Progenitor cell of endocrine pancreas (in vitro differentiated cells): ENCODE measurements around the gene PRR16. TPM values are rescaled to one million over a fixed set of nuclear protein-coding genes. Genes with fewer than 3 reads are reported as not detected.

Experiments used
- DNase-seq: peaks from one replicate; pipeline ENCODE4 v3.0.0; 2021; ENCODE audit warnings: low spot score; ENCODE audit not compliant: unreplicated experiment
- H3K27ac Mint-ChIP-seq: 2 replicates; pipeline ENCODE4 v1.8.0; 2021; ENCODE audit warnings: mild to moderate bottlenecking, moderate library complexity, mixed read lengths
- H3K27me3 Mint-ChIP-seq: 2 replicates; pipeline ENCODE4 v1.8.0; 2021; ENCODE audit warnings: mixed read lengths
- H3K36me3 Mint-ChIP-seq: 2 replicates; pipeline ENCODE4 v1.8.0; 2022; ENCODE audit warnings: mixed read lengths; ENCODE audit not compliant: insufficient read depth
- H3K4me1 Mint-ChIP-seq: 2 replicates; pipeline ENCODE4 v1.8.0; 2021; ENCODE audit warnings: low read depth, mixed read lengths
- H3K4me3 Mint-ChIP-seq: 2 replicates; pipeline ENCODE4 v1.8.0; 2021; ENCODE audit warnings: low read depth, mild to moderate bottlenecking, moderate library complexity, mixed read lengths
- H3K9me3 Mint-ChIP-seq: 2 replicates; pipeline ENCODE4 v1.8.0; 2021; ENCODE audit warnings: low read depth, mixed read lengths
- total RNA-seq: library from RNA; stranded (reverse); gene quantifications from 2 replicates; pipeline ENCODE4 v1.2.1, GENCODE V29; 2021
- TF ChIP-seq, protein P1 (sequence below): fragments of 200-600 bp; sonication (generic); IDR thresholded peaks from one replicate; pipeline ENCODE4 v1.5.0; 2021; ENCODE audit warnings: antibody characterized with exemption, mild to moderate bottlenecking; ENCODE audit not compliant: unreplicated experiment

Gene PRR16
- total RNA-seq, 1 donor from 2014 or later, result not detected

DNA sequence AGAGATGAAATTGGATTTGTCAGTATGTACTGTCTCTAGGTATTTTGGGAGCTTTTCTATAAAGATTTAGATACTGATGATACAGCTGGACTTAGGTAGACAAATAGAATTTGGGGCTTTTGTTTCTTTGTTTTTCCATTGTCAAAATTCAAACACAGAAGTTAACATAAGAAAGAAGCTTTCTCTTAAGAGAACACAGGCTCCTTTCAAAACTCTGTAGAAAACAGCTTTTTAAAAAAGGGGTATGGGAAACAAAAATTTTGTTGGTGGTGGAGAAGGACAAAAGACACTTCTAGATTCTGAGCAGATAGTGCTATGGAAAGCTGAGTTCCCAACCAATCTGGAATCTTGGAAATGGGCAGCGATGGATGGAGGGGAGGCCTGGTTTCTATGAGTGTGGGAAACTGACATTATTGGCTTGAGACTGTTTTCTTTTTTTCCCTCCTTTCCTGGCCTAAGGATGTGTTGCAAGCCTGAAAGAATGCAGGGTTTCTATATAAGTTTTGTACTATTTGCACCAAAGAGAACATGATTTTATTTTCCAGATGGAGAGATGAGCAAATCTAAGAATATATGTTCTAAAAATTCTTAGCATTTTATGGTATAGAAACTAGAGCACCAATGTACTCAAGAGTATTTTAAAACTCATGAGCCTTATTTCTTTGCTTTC lies 240.0 kb downstream of the PRR16 start:
- no peak for DNase-seq
- Mint-ChIP-seq H3K36me3 (no peaks in the 10 kb centered on the region), H3K4me3 (no peak overlapping the region), H3K27ac (no peak overlapping the region), H3K4me1 (peaks cover 18% of the 10 kb centered on the region), H3K9me3 (peaks cover 3% of the 10 kb centered on the region), H3K27me3 (peaks cover 50% of the 10 kb centered on the region)
- TF ChIP-seq, protein P1, sequence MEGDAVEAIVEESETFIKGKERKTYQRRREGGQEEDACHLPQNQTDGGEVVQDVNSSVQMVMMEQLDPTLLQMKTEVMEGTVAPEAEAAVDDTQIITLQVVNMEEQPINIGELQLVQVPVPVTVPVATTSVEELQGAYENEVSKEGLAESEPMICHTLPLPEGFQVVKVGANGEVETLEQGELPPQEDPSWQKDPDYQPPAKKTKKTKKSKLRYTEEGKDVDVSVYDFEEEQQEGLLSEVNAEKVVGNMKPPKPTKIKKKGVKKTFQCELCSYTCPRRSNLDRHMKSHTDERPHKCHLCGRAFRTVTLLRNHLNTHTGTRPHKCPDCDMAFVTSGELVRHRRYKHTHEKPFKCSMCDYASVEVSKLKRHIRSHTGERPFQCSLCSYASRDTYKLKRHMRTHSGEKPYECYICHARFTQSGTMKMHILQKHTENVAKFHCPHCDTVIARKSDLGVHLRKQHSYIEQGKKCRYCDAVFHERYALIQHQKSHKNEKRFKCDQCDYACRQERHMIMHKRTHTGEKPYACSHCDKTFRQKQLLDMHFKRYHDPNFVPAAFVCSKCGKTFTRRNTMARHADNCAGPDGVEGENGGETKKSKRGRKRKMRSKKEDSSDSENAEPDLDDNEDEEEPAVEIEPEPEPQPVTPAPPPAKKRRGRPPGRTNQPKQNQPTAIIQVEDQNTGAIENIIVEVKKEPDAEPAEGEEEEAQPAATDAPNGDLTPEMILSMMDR, result no peak

GRCh38 chr5:120706877-120707276 lies 242.8 kb downstream of the PRR16 start:
- H3K36me3 Mint-ChIP-seq, result peaks cover 1% of the 10 kb centered on the region
- H3K4me1 Mint-ChIP-seq, result peaks cover 18% of the 10 kb centered on the region
- H3K27ac Mint-ChIP-seq, result no peak overlapping the region
- H3K4me3 Mint-ChIP-seq, result no peak overlapping the region
- H3K27me3 Mint-ChIP-seq, result peaks cover 24% of the 10 kb centered on the region
- TF ChIP-seq, protein P1, result no peak
- peaks cover 4% of the 10 kb centered on the region for H3K9me3 Mint-ChIP-seq
- no peak for DNase-seq

DNA sequence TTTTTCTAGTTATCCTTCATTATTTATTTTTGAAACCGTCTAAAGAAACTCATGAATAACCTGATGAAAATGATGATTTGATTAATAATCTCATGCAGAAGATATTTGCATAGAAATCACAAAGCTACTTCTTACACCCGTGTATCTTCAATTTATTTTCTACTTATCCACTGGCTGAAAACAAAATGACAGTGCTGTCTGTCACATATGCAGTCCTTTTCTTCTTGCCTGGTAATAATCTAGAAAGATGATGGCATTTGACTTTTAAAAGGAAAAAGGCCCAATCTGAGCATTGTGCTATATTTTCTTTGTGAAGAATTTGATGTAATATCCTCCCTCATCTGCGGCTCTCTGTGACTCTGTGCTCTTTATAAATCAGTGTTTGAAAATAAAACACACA lies 253.3 kb downstream of the PRR16 start:
- no peaks in the 10 kb centered on the region for H3K36me3 Mint-ChIP-seq
- no peaks in the 10 kb centered on the region for H3K9me3 Mint-ChIP-seq
- H3K4me3 Mint-ChIP-seq, result no peak overlapping the region
- H3K27ac Mint-ChIP-seq, result no peak overlapping the region
- TF ChIP-seq, protein P1, result no peak
- H3K4me1 Mint-ChIP-seq, result no peaks in the 10 kb centered on the region
- no peaks in the 10 kb centered on the region for H3K27me3 Mint-ChIP-seq
- no peak for DNase-seq

DNA sequence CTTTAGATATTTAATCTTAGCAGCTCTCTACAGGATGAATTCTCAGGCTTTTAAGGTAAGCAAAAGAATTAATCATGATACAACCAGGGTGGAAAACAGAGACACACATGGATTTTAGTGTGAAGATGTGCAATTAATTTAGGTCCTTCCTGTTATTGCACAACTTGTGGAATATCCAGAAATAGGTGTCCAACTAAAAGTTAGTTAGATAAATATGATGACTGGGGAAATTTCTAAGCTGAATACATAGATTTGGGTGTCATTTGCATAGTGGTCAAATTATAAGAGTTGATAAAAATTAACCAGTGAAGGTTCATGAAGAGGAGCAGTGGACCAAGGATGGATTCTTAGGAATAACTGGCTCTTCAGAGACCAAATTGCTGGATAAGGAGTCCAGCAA lies 266.1 kb downstream of the PRR16 start:
- Mint-ChIP-seq H3K9me3 (no peaks in the 10 kb centered on the region), H3K4me1 (peaks cover 3% of the 10 kb centered on the region), H3K27me3 (no peaks in the 10 kb centered on the region), H3K27ac (no peak overlapping the region), H3K4me3 (no peak overlapping the region), H3K36me3 (no peaks in the 10 kb centered on the region)
- no peak for DNase-seq
- TF ChIP-seq, protein P1, result no peak

DNA sequence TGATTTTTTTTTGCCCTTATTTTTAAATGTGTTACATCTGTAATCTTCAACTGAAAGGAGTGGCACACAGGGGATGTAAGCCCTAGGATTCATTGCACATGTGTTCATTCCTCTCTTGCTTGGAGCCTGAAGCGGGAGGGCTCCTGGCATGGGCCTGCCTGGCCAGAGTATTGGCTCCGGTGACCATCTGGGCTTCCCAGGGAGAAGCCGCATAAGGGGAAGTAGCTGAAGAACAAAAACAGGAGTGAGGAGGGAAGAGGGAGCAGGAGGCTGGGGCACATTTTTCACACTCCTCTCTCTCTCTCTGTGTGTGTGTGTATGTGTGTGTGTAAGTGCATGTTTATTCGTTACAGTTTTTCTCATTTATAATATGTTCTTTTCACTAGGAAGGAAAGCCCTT lies 269.9 kb downstream of the PRR16 start:
- Mint-ChIP-seq H3K36me3 (no peaks in the 10 kb centered on the region), H3K27me3 (no peaks in the 10 kb centered on the region), H3K9me3 (no peaks in the 10 kb centered on the region), H3K4me3 (no peak overlapping the region), H3K27ac (no peak overlapping the region), H3K4me1 (no peaks in the 10 kb centered on the region)
- TF ChIP-seq, protein P1, result no peak
- no peak for DNase-seq
